ENCODE data around the gene PPP1R17.

PPP1R17 gene

GRCh38 chr7:31747553-31747952 lies 60.5 kb downstream of the PPP1R17 start:
- H3K27me3 ChIP-seq (ENCODE audit: control insufficient read depth in 1 of 2, insufficient read depth in 2 of 2, low read length in 2 of 2): peaks cover 0 to 6% of the 10 kb centered on the region in 2 donors

GRCh38 chr7:31748084-31748483 lies 61.1 kb downstream of the PPP1R17 start:
- Histone ChIP-seq H3K9me3 (ENCODE audit: low read length) (no peaks in the 10 kb centered on the region), H3K36me3 (ENCODE audit: insufficient read depth, low read length) (no peaks in the 10 kb centered on the region), H3K27ac (ENCODE audit: low read depth, low read length) (no peak overlapping the region), H3K9ac (ENCODE audit: low read length) (no peak overlapping the region), H3K4me1 (ENCODE audit: insufficient read depth, low read length) (no peaks in the 10 kb centered on the region), H3K27me3 (ENCODE audit: control insufficient read depth in 1 of 2, insufficient read depth in 2 of 2, low read length in 2 of 2) (peaks cover 0 to 6% of the 10 kb centered on the region in 2 donors), H3K4me3 (ENCODE audit: low read depth in 1 of 2, low read length in 2 of 2) (no peak overlapping the region)

More at GRCh38 chr7:31747553-31747952, 60.5 kb downstream of the PPP1R17 start:
- no peak overlapping the region for H3K27ac ChIP-seq (ENCODE audit: low read depth, low read length)
- H3K4me3 ChIP-seq (ENCODE audit: low read depth in 1 of 2, low read length in 2 of 2): no peak overlapping the region
- H3K4me1 ChIP-seq (ENCODE audit: insufficient read depth, low read length): no peaks in the 10 kb centered on the region
- no peaks in the 10 kb centered on the region for H3K9me3 ChIP-seq (ENCODE audit: low read length)
- no peak overlapping the region for H3K9ac ChIP-seq (ENCODE audit: low read length)
- no peaks in the 10 kb centered on the region for H3K36me3 ChIP-seq (ENCODE audit: insufficient read depth, low read length)

GRCh38 chr7:31751726-31752125 lies 64.7 kb downstream of the PPP1R17 start:
- Histone ChIP-seq H3K27me3 (ENCODE audit: control insufficient read depth in 1 of 2, insufficient read depth in 2 of 2, low read length in 2 of 2) (no peaks in the 10 kb centered on the region), H3K4me1 (ENCODE audit: insufficient read depth, low read length) (no peaks in the 10 kb centered on the region), H3K27ac (ENCODE audit: low read depth, low read length) (no peak overlapping the region), H3K9me3 (ENCODE audit: low read length) (no peaks in the 10 kb centered on the region), H3K4me3 (ENCODE audit: low read depth in 1 of 2, low read length in 2 of 2) (no peak overlapping the region), H3K36me3 (ENCODE audit: insufficient read depth, low read length) (no peaks in the 10 kb centered on the region), H3K9ac (ENCODE audit: low read length) (no peak overlapping the region)

All from muscle layer of colon (tissue), 2 donors.